Liver (tissue), 3 donors: Measurements from ENCODE around the gene TMEM117.

Source experiments
- CTCF ChIP-seq: fragments of 150-350 bp; IDR thresholded peaks from 2 replicates; pipeline ENCODE4 v1.5.1; 2017; ENCODE audit warnings: improper control_type of control experiment, low read depth, low read length; ENCODE audit not compliant: missing input control
- EGR1 ChIP-seq, 2 donors: IDR thresholded peaks; 2 replicates each; pipeline ENCODE4 v1.6.1; 2016 to 2018; ENCODE audit warnings: antibody characterized with exemption in 2 of 2, low read depth in 2 of 2
- FOXA1 ChIP-seq: IDR thresholded peaks from 2 replicates; pipeline ENCODE4 v1.6.1; 2016; ENCODE audit warnings: antibody characterized with exemption
- FOXA2 ChIP-seq: IDR thresholded peaks from 2 replicates; pipeline ENCODE4 v1.6.1; 2016; ENCODE audit warnings: antibody characterized with exemption
- HNF4G ChIP-seq: IDR thresholded peaks from 2 replicates; pipeline ENCODE4 v1.6.1; 2016; ENCODE audit warnings: antibody characterized with exemption
- JUND ChIP-seq, 2 donors: IDR thresholded peaks; 2 replicates each; pipeline ENCODE4 v1.6.1; 2016; ENCODE audit warnings: antibody characterized with exemption in 2 of 2
- MAX ChIP-seq: IDR thresholded peaks from 2 replicates; pipeline ENCODE4 v1.6.1; 2016; ENCODE audit warnings: antibody characterized with exemption
- NR2F2 ChIP-seq: IDR thresholded peaks from 2 replicates; pipeline ENCODE4 v1.6.1; 2016; ENCODE audit warnings: antibody characterized with exemption
- RAD21 ChIP-seq, 2 donors: IDR thresholded peaks; 2 replicates each; pipeline ENCODE4 v1.6.1; 2016; ENCODE audit warnings: antibody characterized with exemption in 2 of 2, mild to moderate bottlenecking in 2 of 2
- RXRA ChIP-seq, 2 donors: IDR thresholded peaks; 2 replicates each; pipeline ENCODE4 v1.6.1; 2017 to 2018; ENCODE audit warnings: antibody characterized with exemption in 2 of 2, mild to moderate bottlenecking in 1 of 2
- SP1 ChIP-seq: IDR thresholded peaks from 2 replicates; pipeline ENCODE4 v1.6.1; 2018; ENCODE audit warnings: antibody characterized with exemption, mild to moderate bottlenecking
- TAF1 ChIP-seq: conservative IDR thresholded peaks from 2 replicates; pipeline ENCODE4 v1.6.1; 2016; ENCODE audit warnings: antibody characterized with exemption, mild to moderate bottlenecking
- YY1 ChIP-seq: IDR thresholded peaks from 2 replicates; pipeline ENCODE4 v1.6.1; 2016; ENCODE audit warnings: antibody characterized with exemption, mild to moderate bottlenecking
- ZBTB33 ChIP-seq: IDR thresholded peaks from 2 replicates; pipeline ENCODE4 v1.6.1; 2016; ENCODE audit warnings: antibody characterized with exemption
- donor health status: healthy.
- donor health status: healthy.

GRCh38 chr12:43917896-43918295, 82.0 kb downstream of the TMEM117 start:
- TF ChIP-seq YY1 (no peak), JUND (IDR thresholded peaks at IDR 0.05) (no peak), CTCF (no peak), EGR1 (IDR thresholded peaks at IDR 0.05; ENCODE audit: low read depth in 2 of 2) (no peak), HNF4G (no peak), ZBTB33 (no peak), RAD21 (IDR thresholded peaks at IDR 0.05) (no peak), TAF1 (no peak), MAX (no peak), SP1 (no peak), FOXA2 (no peak), RXRA (IDR thresholded peaks at IDR 0.05) (no peak), NR2F2 (no peak), FOXA1 (no peak)
